OCI-LY1 (cell line): ENCODE measurements around the gene ALDH1B1.
"Not testable (repeated sequence)": the region's sequence is repeated elsewhere in the genome, so short reads cannot be mapped to it uniquely, and the experiment has no call there.

Experiments
- H2AFZ ChIP-seq: fragments of 200-600 bp; sonication (generic), shearing (Covaris generic); 2 replicates; pipeline ENCODE4 v1.6.0; 2014; ENCODE audit warnings: antibody characterized with exemption, mild to moderate bottlenecking, low read length
- H3F3A ChIP-seq: fragments of 200-600 bp; sonication (generic), shearing (Covaris generic); 2 replicates; pipeline ENCODE4 v1.6.0; 2014; ENCODE audit warnings: mild to moderate bottlenecking, antibody characterized with exemption, low read length, moderate library complexity; ENCODE audit not compliant: insufficient read depth
- H3K27ac ChIP-seq: fragments of 200-600 bp; sonication (generic); 2 replicates; pipeline ENCODE4 v1.5.1; 2014; ENCODE audit warnings: low read length, mixed run types, mild to moderate bottlenecking, low read depth; ENCODE audit not compliant: poor library complexity, severe bottlenecking
- H3K27me3 ChIP-seq: fragments of 200-600 bp; sonication (generic); 2 replicates; pipeline ENCODE4 v1.6.0; 2014; ENCODE audit warnings: antibody characterized with exemption, mild to moderate bottlenecking, low read length, moderate library complexity; ENCODE audit not compliant: insufficient read depth
- H3K36me3 ChIP-seq: fragments of 200-600 bp; sonication (generic); 2 replicates; pipeline ENCODE4 v1.6.1; 2014; ENCODE audit warnings: mild to moderate bottlenecking, antibody characterized with exemption, low read length, moderate library complexity, mixed read lengths; ENCODE audit not compliant: insufficient read depth
- H3K4me1 ChIP-seq: fragments of 200-600 bp; sonication (generic); 2 replicates; pipeline ENCODE4 v1.5.1; 2014; ENCODE audit warnings: mild to moderate bottlenecking, low read length, moderate library complexity; ENCODE audit not compliant: insufficient read depth, severe bottlenecking
- H3K4me2 ChIP-seq: fragments of 200-600 bp; sonication (generic), shearing (Covaris generic); 2 replicates; pipeline ENCODE4 v1.6.1; 2014; ENCODE audit warnings: low read length
- H3K4me3 ChIP-seq: fragments of 200-600 bp; sonication (generic); 2 replicates; pipeline ENCODE4 v1.5.1; 2014; ENCODE audit warnings: low read length, low read depth, mild to moderate bottlenecking, mixed read lengths; ENCODE audit not compliant: poor library complexity, severe bottlenecking
- H3K79me2 ChIP-seq: fragments of 200-600 bp; shearing (Covaris generic); 2 replicates; pipeline ENCODE4 v1.6.1; 2016; ENCODE audit warnings: mixed run types, low read length, mixed read lengths; ENCODE audit not compliant: insufficient read depth
- H3K9ac ChIP-seq: fragments of 200-600 bp; sonication (generic), shearing (Covaris generic); 2 replicates; pipeline ENCODE4 v1.6.1; 2014; ENCODE audit warnings: mild to moderate bottlenecking, low read length, mixed read lengths
- H3K9me2 ChIP-seq: fragments of 200-600 bp; sonication (generic), shearing (Covaris generic); 2 replicates; pipeline ENCODE4 v1.6.1; 2014; ENCODE audit warnings: low read depth, mild to moderate bottlenecking, low read length, mixed read lengths
- H3K9me3 ChIP-seq: fragments of 200-600 bp; shearing (Covaris generic); 2 replicates; pipeline ENCODE4 v1.6.1; 2014; ENCODE audit warnings: low read length, mixed read lengths
- H4K20me1 ChIP-seq: fragments of 200-600 bp; sonication (generic), shearing (Covaris generic); 2 replicates; pipeline ENCODE4 v1.6.0; 2016; ENCODE audit warnings: mild to moderate bottlenecking, low read length; ENCODE audit not compliant: insufficient read depth
- CTCF ChIP-seq: fragments of 200-600 bp; sonication (generic), shearing (Covaris generic); IDR thresholded peaks from 2 replicates; pipeline ENCODE4 v1.5.1; 2017; ENCODE audit warnings: mild to moderate bottlenecking, antibody characterized with exemption, low read length, moderate library complexity, mixed read lengths
- EZH2 ChIP-seq: fragments of 200-600 bp; sonication (generic), shearing (Covaris generic); IDR thresholded peaks from 2 replicates; pipeline ENCODE4 v1.8.0; 2017; ENCODE audit warnings: borderline replicate concordance, mixed run types, mild to moderate bottlenecking, antibody characterized with exemption, low read length, moderate library complexity, mixed read lengths

Gene ALDH1B1

GRCh38 chr9:38374847-38375571 lies 17.5 kb upstream of the ALDH1B1 start:
- H3K4me2 ChIP-seq = no peak overlapping the region
- no peaks in the 10 kb centered on the region for H3K4me1 ChIP-seq
- H3K79me2 ChIP-seq = no peaks in the 10 kb centered on the region
- no peak overlapping the region for H3K4me3 ChIP-seq
- no peak overlapping the region for H2AFZ ChIP-seq
- no peaks in the 10 kb centered on the region for H3K27me3 ChIP-seq
- no peaks in the 10 kb centered on the region for H4K20me1 ChIP-seq
- no peak for TF ChIP-seq EZH2
- TF ChIP-seq CTCF = no peak
- no peak overlapping the region for H3K9ac ChIP-seq
- no peaks in the 10 kb centered on the region for H3F3A ChIP-seq
- no peaks in the 10 kb centered on the region for H3K9me2 ChIP-seq
- H3K27ac ChIP-seq = no peak overlapping the region
- H3K36me3 ChIP-seq = no peaks in the 10 kb centered on the region
- H3K9me3 ChIP-seq = no peaks in the 10 kb centered on the region

- no peak for TF ChIP-seq EZH2
- no peak for TF ChIP-seq CTCF
- Histone ChIP-seq H3K27me3 (no peaks in the 10 kb centered on the region), H3K4me3 (no peak overlapping the region), H3K9me3 (no peaks in the 10 kb centered on the region), H3K4me1 (no peaks in the 10 kb centered on the region), H3K36me3 (no peaks in the 10 kb centered on the region), H4K20me1 (no peaks in the 10 kb centered on the region), H3K79me2 (no peaks in the 10 kb centered on the region), H3K9ac (no peak overlapping the region), H3F3A (no peaks in the 10 kb centered on the region), H2AFZ (no peak overlapping the region), H3K27ac (no peak overlapping the region), H3K9me2 (no peaks in the 10 kb centered on the region), H3K4me2 (no peak overlapping the region)
Measured at GRCh38 chr9:38375572-38375963, 16.9 kb upstream of the ALDH1B1 start.

GRCh38 chr9:38376021-38376670 lies 16.4 kb upstream of the ALDH1B1 start:
- no peak overlapping the region for H2AFZ ChIP-seq
- H3K27me3 ChIP-seq = no peaks in the 10 kb centered on the region
- no peaks in the 10 kb centered on the region for H3K36me3 ChIP-seq
- H3K9me2 ChIP-seq = no peaks in the 10 kb centered on the region
- no peak overlapping the region for H3K9ac ChIP-seq
- H3K9me3 ChIP-seq = no peaks in the 10 kb centered on the region
- H3K4me3 ChIP-seq = no peak overlapping the region
- H3K79me2 ChIP-seq = no peaks in the 10 kb centered on the region
- no peaks in the 10 kb centered on the region for H3F3A ChIP-seq
- no peaks in the 10 kb centered on the region for H3K4me1 ChIP-seq
- no peak overlapping the region for H3K4me2 ChIP-seq
- H4K20me1 ChIP-seq = no peaks in the 10 kb centered on the region
- H3K27ac ChIP-seq = no peak overlapping the region
- TF ChIP-seq EZH2 (no peak), CTCF (no peak)

DNA sequence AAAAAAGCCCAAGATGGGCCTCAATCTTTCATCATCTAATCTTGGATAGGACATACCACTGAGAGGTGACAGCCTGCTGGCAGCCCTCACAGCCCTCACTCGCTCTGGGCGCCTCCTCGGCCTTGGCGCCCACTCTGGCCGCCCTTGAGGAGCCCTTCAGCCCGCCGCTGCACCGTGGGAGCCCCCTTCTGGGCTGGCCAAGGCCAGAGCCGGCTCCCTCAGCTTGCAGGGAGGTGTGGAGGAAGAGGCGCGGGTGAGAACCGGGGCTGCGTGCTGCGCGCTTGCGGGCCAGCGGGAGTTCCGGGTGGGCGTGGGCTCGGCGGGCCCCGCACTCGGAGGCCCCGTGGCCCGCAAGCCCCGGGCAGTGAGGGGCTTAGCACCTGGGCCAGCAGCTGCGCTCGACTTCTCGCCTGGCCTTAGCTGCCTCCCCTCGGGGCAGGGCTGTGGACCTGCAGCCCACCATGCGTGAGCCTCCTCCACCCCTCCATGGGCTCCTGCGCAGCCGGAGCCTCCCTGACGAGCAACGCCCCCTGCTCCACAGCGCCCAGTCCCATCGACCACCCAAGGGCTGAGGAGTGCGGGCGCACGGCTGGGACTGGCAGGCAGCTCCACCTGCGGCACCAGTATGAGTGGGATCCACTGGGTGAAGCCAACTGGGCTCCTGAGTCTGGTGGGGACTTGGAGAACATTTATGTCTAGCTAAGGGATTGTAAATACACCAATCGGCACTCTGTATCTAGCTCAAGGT lies 15.0 kb upstream of the ALDH1B1 start:
- H3K9me3 ChIP-seq, H3K79me2 ChIP-seq, H3K27me3 ChIP-seq, H3K4me3 ChIP-seq, H3K4me2 ChIP-seq, H3K9ac ChIP-seq, H4K20me1 ChIP-seq, H2AFZ ChIP-seq, H3K27ac ChIP-seq, H3K9me2 ChIP-seq, H3K36me3 ChIP-seq, H3K4me1 ChIP-seq, H3F3A ChIP-seq: not testable (repeated sequence)
